Measurements from ENCODE around the gene TPPP2.
"Not testable (repeated sequence)": the region's sequence is repeated elsewhere in the genome, so short reads cannot be mapped to it uniquely, and the experiment has no call there.

The TPPP2 gene

GRCh38 chr14:21040370-21040925, 10.4 kb downstream of the TPPP2 start:
- Histone ChIP-seq H3K9ac (ENCODE audit: low read depth, low read length, poor library complexity, severe bottlenecking) (no peak overlapping the region), H3K27me3 (ENCODE audit: insufficient read depth, low read length, poor library complexity, severe bottlenecking) (no peaks in the 10 kb centered on the region), H3K4me1 (ENCODE audit: insufficient read depth, low read length, poor library complexity, severe bottlenecking) (peaks cover 32% of the 10 kb centered on the region), H4K20me1 (ENCODE audit: insufficient read depth, low read length, poor library complexity, severe bottlenecking) (no peaks in the 10 kb centered on the region), H2AFZ (ENCODE audit: low read length) (no peak overlapping the region), H3K4me2 (ENCODE audit: low read depth, low read length, poor library complexity, severe bottlenecking) (no peak overlapping the region), H3K79me2 (ENCODE audit: insufficient read depth, low read length) (no peaks in the 10 kb centered on the region), H3K36me3 (ENCODE audit: insufficient read depth, low read length) (no peaks in the 10 kb centered on the region), H3K9me3 (ENCODE audit: insufficient read depth, low read depth, low read length) (no peaks in the 10 kb centered on the region), H3K9me2 (replicated peaks; ENCODE audit: low read depth, low read length) (no peaks in the 10 kb centered on the region), H3K4me3 (ENCODE audit: low read length, poor library complexity, severe bottlenecking) (no peak overlapping the region), H3F3A (ENCODE audit: low read depth) (no peaks in the 10 kb centered on the region)
- no peak for TF ChIP-seq EZH2phosphoT487 (IDR thresholded peaks at IDR 0.05; ENCODE audit: borderline replicate concordance)
- 0 out of 2 replicates have a peak, but pooled peaks have one; percentile 5 for TF ChIP-seq CTCF (conservative IDR thresholded peaks at IDR 0.05; ENCODE audit: low read length)

- not testable (repeated sequence) for H3K4me3 ChIP-seq (ENCODE audit: low read length, poor library complexity, severe bottlenecking); H3F3A ChIP-seq (ENCODE audit: low read depth); H3K9me3 ChIP-seq (ENCODE audit: insufficient read depth, low read depth, low read length); H3K9ac ChIP-seq (ENCODE audit: low read depth, low read length, poor library complexity, severe bottlenecking); H2AFZ ChIP-seq (ENCODE audit: low read length); H3K79me2 ChIP-seq (ENCODE audit: insufficient read depth, low read length); H3K9me2 ChIP-seq (replicated peaks; ENCODE audit: low read depth, low read length); H4K20me1 ChIP-seq (ENCODE audit: insufficient read depth, low read length, poor library complexity, severe bottlenecking); H3K27me3 ChIP-seq (ENCODE audit: insufficient read depth, low read length, poor library complexity, severe bottlenecking); H3K4me2 ChIP-seq (ENCODE audit: low read depth, low read length, poor library complexity, severe bottlenecking); H3K36me3 ChIP-seq (ENCODE audit: insufficient read depth, low read length)
- H3K4me1 ChIP-seq (ENCODE audit: insufficient read depth, low read length, poor library complexity, severe bottlenecking), result peaks cover 34% of the 10 kb centered on the region
Observed at GRCh38 chr14:21040941-21041340, 10.9 kb downstream of the TPPP2 start.

GRCh38 chr14:21041676-21042433, 11.8 kb downstream of the TPPP2 start, which contains the start of gene RNASE7:
RNASE7 (plus strand) TSS chr14:21042362; CDS start chr14:21042993, 631 bp downstream.
- Histone ChIP-seq H3K4me2 (ENCODE audit: low read depth, low read length, poor library complexity, severe bottlenecking) (peak within 1 kb of the TSS; percentile 66), H2AFZ (ENCODE audit: low read length) (no peak within 1 kb of the TSS), H3K4me3 (ENCODE audit: low read length, poor library complexity, severe bottlenecking) (no peak within 1 kb of the TSS), H3K27me3 (ENCODE audit: insufficient read depth, low read length, poor library complexity, severe bottlenecking) (no peaks in the 10 kb centered on the region), H3K79me2 (ENCODE audit: insufficient read depth, low read length) (no peaks in the 10 kb centered on the region), H3K36me3 (ENCODE audit: insufficient read depth, low read length) (no peaks in the 10 kb centered on the region), H3K9me3 (ENCODE audit: insufficient read depth, low read depth, low read length) (no peaks in the 10 kb centered on the region), H3K9me2 (replicated peaks; ENCODE audit: low read depth, low read length) (no peaks in the 10 kb centered on the region), H3K4me1 (ENCODE audit: insufficient read depth, low read length, poor library complexity, severe bottlenecking) (peaks cover 34% of the 10 kb centered on the region), H3F3A (ENCODE audit: low read depth) (no peaks in the 10 kb centered on the region), H3K9ac (ENCODE audit: low read depth, low read length, poor library complexity, severe bottlenecking) (peak within 1 kb of the TSS; percentile 49), H4K20me1 (ENCODE audit: insufficient read depth, low read length, poor library complexity, severe bottlenecking) (no peaks in the 10 kb centered on the region)
- TF ChIP-seq EZH2phosphoT487 (IDR thresholded peaks at IDR 0.05; ENCODE audit: borderline replicate concordance) (no peak), CTCF (conservative IDR thresholded peaks at IDR 0.05; ENCODE audit: low read length) (no peak)
